Upper lobe of left lung (tissue), 4 donors: ENCODE measurements around the gene NHERF2.
A peak's percentile ranks its signal among the peaks of the same experiment; 100 is the strongest.

ENCODE experiments used
- CTCF ChIP-seq, 6 experiments: fragments of 450-650 bp in 4 of 6; fragments of 200-600 bp in 2 of 6; sonication (generic) in 2 of 6; IDR thresholded peaks; one replicate each; pipeline ENCODE4 v1.5.1; 2016 to 2019; ENCODE audit warnings: antibody characterized with exemption in 6 of 6
- EP300 ChIP-seq, 4 donors: sonication (generic); formaldehyde crosslinking; IDR thresholded peaks; one replicate each; pipeline ENCODE4 v1.5.1; 2017; ENCODE audit warnings: antibody characterized with exemption in 4 of 4, control low read depth in 2 of 4
- POLR2A ChIP-seq, 4 donors: fragments of 450-650 bp; IDR thresholded peaks; one replicate each; pipeline ENCODE4 v1.5.1; 2016 to 2017; ENCODE audit warnings: antibody characterized with exemption in 4 of 4, mild to moderate bottlenecking in 2 of 4

- peak in 1 of 4 donors; percentile 80 for TF ChIP-seq EP300 (IDR thresholded peaks at IDR 0.05)
- TF ChIP-seq CTCF (IDR thresholded peaks at IDR 0.05) = no peak
- peak in 1 of 4 donors; percentile 24 for TF ChIP-seq POLR2A (IDR thresholded peaks at IDR 0.05)
Measured at GRCh38 chr16:2039274-2040031, 12.8 kb downstream of the NHERF2 start.
